T-cell (primary cell): Measurements from ENCODE around the gene CDK9. TPM values are rescaled to one million over a fixed set of nuclear protein-coding genes. Genes with fewer than 3 reads are reported as not detected.

Experiments
- ATAC-seq, 4 experiments: fragments of 200-7000 bp in 3 of 4; fragments of 150-1000 bp in 1 of 4; cut with Tn5 transposase; replicated peaks in 1 of 4; 1 replicate in 3 of 4; 2 replicates in 1 of 4; pipeline ENCODE4 v1.10.0; 2021; ENCODE audit warnings: moderate library complexity in 3 of 4, mild to moderate bottlenecking in 2 of 4, moderate number of reproducible peaks in 1 of 4
- CTCF ChIA-PET, 2 donors: fragments of 300-600 bp; sonication (Branson Sonifier 250); formaldehyde crosslinking; loops; one replicate each; lab custom pipeline; 2022; ENCODE audit warnings: antibody characterized with exemption in 2 of 2; lab: Charles Lee
- POLR2A ChIA-PET, 2 donors: fragments of 300-600 bp; sonication (Branson Sonifier 250); formaldehyde crosslinking; loops; one replicate each; lab custom pipeline; 2022; ENCODE audit warnings: antibody characterized with exemption in 2 of 2; lab: Charles Lee
- DNase-seq, 35 experiments: peaks; one replicate each; pipeline versions ENCODE4 v3.0.0 to v3.0.0-alpha.2; 2013 to 2023
- H3K27ac ChIP-seq: one replicate; pipeline ENCODE4 v1.5.1; 2013; ENCODE audit warnings: low read length
- H3K27me3 ChIP-seq, 2 experiments: replicated peaks in 1 of 2; 1 replicate in 1 of 2; 2 replicates in 1 of 2; pipeline versions ENCODE4 v1.6.1 to v1.7.0; 2013; ENCODE audit warnings: low read length in 1 of 2, mixed read lengths in 1 of 2; ENCODE audit not compliant: control insufficient read depth in 2 of 2, insufficient read depth in 2 of 2; ENCODE audit errors: extremely low read depth in 1 of 2
- H3K36me3 ChIP-seq, 2 donors: 1 replicate in 1 of 2; 2 replicates in 1 of 2; pipeline versions ENCODE4 v1.6.1 to v1.7.0; 2013; ENCODE audit warnings: low read length in 1 of 2; ENCODE audit not compliant: control insufficient read depth in 2 of 2, insufficient read depth in 1 of 2; ENCODE audit errors: extremely low read depth in 1 of 2
- H3K4me1 ChIP-seq, 2 experiments: 1 replicate in 1 of 2; 2 replicates in 1 of 2; pipeline versions ENCODE4 v1.6.1 to v1.7.0; 2013; ENCODE audit warnings: low read length in 2 of 2, mixed read lengths in 1 of 2; ENCODE audit not compliant: insufficient read depth in 2 of 2, control insufficient read depth in 1 of 2; ENCODE audit errors: extremely low read depth in 1 of 2
- H3K4me3 ChIP-seq, 2 donors: 1 replicate in 1 of 2; 2 replicates in 1 of 2; pipeline versions ENCODE4 v1.5.1 to v1.7.0; 2013; ENCODE audit warnings: mild to moderate bottlenecking in 2 of 2, low read length in 1 of 2, moderate library complexity in 1 of 2; ENCODE audit not compliant: control insufficient read depth in 1 of 2; ENCODE audit errors: extremely low read depth in 1 of 2
- H3K9me3 ChIP-seq: 2 replicates; pipeline ENCODE4 v1.7.0; 2013
- H3K27ac Mint-ChIP-seq, 2 donors: one replicate each; pipeline ENCODE4 v1.8.0; 2020 to 2021; ENCODE audit warnings: mild to moderate bottlenecking in 2 of 2, mixed read lengths in 2 of 2
- H3K27me3 Mint-ChIP-seq, 2 donors: one replicate each; pipeline ENCODE4 v1.8.0; 2021 to 2022; ENCODE audit warnings: mixed read lengths in 2 of 2
- H3K36me3 Mint-ChIP-seq: one replicate; pipeline ENCODE4 v1.8.0; 2021; ENCODE audit warnings: mixed read lengths
- H3K4me1 Mint-ChIP-seq, 3 donors: one replicate each; pipeline ENCODE4 v1.8.0; 2020 to 2022; ENCODE audit warnings: mixed read lengths in 3 of 3, mild to moderate bottlenecking in 1 of 3
- H3K4me3 Mint-ChIP-seq, 3 donors: one replicate each; pipeline ENCODE4 v1.8.0; 2020 to 2022; ENCODE audit warnings: mild to moderate bottlenecking in 3 of 3, mixed read lengths in 3 of 3, moderate library complexity in 3 of 3
- H3K9me3 Mint-ChIP-seq, 3 donors: one replicate each; pipeline ENCODE4 v1.8.0; 2020 to 2022; ENCODE audit warnings: mixed read lengths in 3 of 3
- WGBS: methylation state at CpG from one replicate; pipeline ENCODE4 v1.1.5; 2013; ENCODE audit warnings: missing lambda C conversion rate; ENCODE audit not compliant: insufficient coverage; 5-methylcytosine and 5-hydroxymethylcytosine counted together
- total RNA-seq, 35 experiments: library from RNA in 6 of 35; stranded (reverse) in 6 of 35; fragments of 120-200 nt in 1 of 35; gene quantifications; one replicate each; pipeline versions ENCODE4 v1.2.1 to v1.2.4 and lab custom pipeline; 2013 to 2026

The CDK9 gene
- total RNA-seq, 5 donors from 2014 or later (not counting 1 experiment from before 2014, with no cell fraction given) = 108 to 159 (median 147) TPM

GRCh38 chr9:127767410-127767809 is 18.4 kb upstream of the CDK9 start:
- Histone ChIP-seq H3K36me3 (peaks cover 9 to 62% of the 10 kb centered on the region in 2 donors), H3K27me3 (no peaks in the 10 kb centered on the region), H3K4me3 (peak overlapping the region; percentile 4 to 32), H3K9me3 (no peaks in the 10 kb centered on the region), H3K27ac (peak overlapping the region; percentile 58), H3K4me1 (peaks cover 50 to 79% of the 10 kb centered on the region in 2 experiments)
- 83% methylated on average over 1 of the region's 3 CpGs for WGBS
- no peak for ATAC-seq
- H3K9me3 Mint-ChIP-seq = no peaks in the 10 kb centered on the region
- H3K27ac Mint-ChIP-seq = peak overlapping the region; percentile 95
- peaks cover 89 to 94% (median 89%) of the 10 kb centered on the region in 3 donors for H3K4me1 Mint-ChIP-seq
- H3K4me3 Mint-ChIP-seq = peak overlapping the region; percentile 59 to 72 (median 60)
- no peaks in the 10 kb centered on the region for H3K27me3 Mint-ChIP-seq
- ChIA-PET POLR2A (interaction anchor here in 1 of 2 donors (0.6 kb wide), 1 partner anchor 161 kb away, joined by 5 read pairs; no protein-coding TSS in a partner anchor), CTCF (interaction anchor here in 1 of 2 donors (0.8 kb wide), 2 partner anchors 25 to 154 kb away, joined by 3 to 4 read pairs; no protein-coding TSS in a partner anchor)
- H3K36me3 Mint-ChIP-seq = peaks cover 35% of the 10 kb centered on the region
- peak in 2 of 35 experiments; percentile 25 to 53 for DNase-seq

GRCh38 chr9:127767909-127768331 is 17.9 kb upstream of the CDK9 start:
- Mint-ChIP-seq H3K27ac (peak overlapping the region; percentile 95), H3K4me3 (peak overlapping the region in 2 of 3 donors; percentile 35 to 72), H3K4me1 (peaks cover 84 to 91% (median 87%) of the 10 kb centered on the region in 3 donors), H3K9me3 (no peaks in the 10 kb centered on the region), H3K36me3 (peaks cover 31% of the 10 kb centered on the region), H3K27me3 (no peaks in the 10 kb centered on the region)
- peaks cover 52 to 83% of the 10 kb centered on the region in 2 experiments for H3K4me1 ChIP-seq
- no peaks in the 10 kb centered on the region for H3K9me3 ChIP-seq
- DNase-seq (no peak), ATAC-seq (no peak)
- ChIA-PET CTCF (interaction anchor here in 1 of 2 donors (0.6 kb wide), 1 partner anchor 11 kb away, joined by 3 read pairs; no protein-coding TSS in a partner anchor), POLR2A (no interaction called here)
- H3K27ac ChIP-seq = peak overlapping the region; percentile 58
- H3K27me3 ChIP-seq = no peaks in the 10 kb centered on the region
- 80% methylated on average over 8 of the region's 13 CpGs for WGBS
- peaks cover 9 to 62% of the 10 kb centered on the region in 2 donors for H3K36me3 ChIP-seq
- H3K4me3 ChIP-seq = peak overlapping the region in 1 of 2 donors; percentile 32

GRCh38 chr9:127768698-127769097 is 17.1 kb upstream of the CDK9 start:
- H3K9me3 Mint-ChIP-seq = no peaks in the 10 kb centered on the region
- ChIA-PET POLR2A (interaction anchor here in 1 of 2 donors (0.6 kb wide), 1 partner anchor 98 kb away, joined by 11 read pairs; no protein-coding TSS in a partner anchor), CTCF (interaction anchor here in 1 of 2 donors (1.4 kb wide), 1 partner anchor 17 kb away, joined by 5 read pairs; the partner anchor contains the start of gene CDK9)

GRCh38 chr9:127769101-127769500 is 16.7 kb upstream of the CDK9 start:
- peaks cover 29% of the 10 kb centered on the region for H3K36me3 Mint-ChIP-seq

More at GRCh38 chr9:127768698-127769097, 17.1 kb upstream of the CDK9 start:
- Mint-ChIP-seq H3K36me3 (peaks cover 26% of the 10 kb centered on the region), H3K27me3 (no peaks in the 10 kb centered on the region), H3K4me3 (peak overlapping the region; percentile 25 to 72 (median 35)), H3K4me1 (peaks cover 80 to 88% (median 83%) of the 10 kb centered on the region in 3 donors), H3K27ac (peak overlapping the region; percentile 95)
- Histone ChIP-seq H3K27me3 (no peaks in the 10 kb centered on the region), H3K4me1 (peaks cover 52 to 86% of the 10 kb centered on the region in 2 experiments), H3K9me3 (no peaks in the 10 kb centered on the region), H3K36me3 (peaks cover 9 to 65% of the 10 kb centered on the region in 2 donors), H3K27ac (peak overlapping the region; percentile 58), H3K4me3 (no peak overlapping the region)
- ATAC-seq (no peak), DNase-seq (no peak)
- 71% methylated on average over 8 of the region's 8 CpGs for WGBS

GRCh38 chr9:127769929-127770582 is 15.8 kb upstream of the CDK9 start:
- H3K27ac Mint-ChIP-seq = peak overlapping the region; percentile 95
- peaks cover 27% of the 10 kb centered on the region for H3K36me3 Mint-ChIP-seq
- ChIA-PET POLR2A (interaction anchor here in 1 of 2 donors (0.6 kb wide), 1 partner anchor 9 kb away, joined by 3 read pairs; no protein-coding TSS in a partner anchor), CTCF (interaction anchor here (0.6 to 2.6 kb wide), 7 partner anchors 15 to 255 kb away, joined by 3 to 22 read pairs (median 5); partner anchors contain the start of genes TOR2A (in 2 of the 2) and CDK9 (in 1 of the 2))
- Histone ChIP-seq H3K27me3 (no peaks in the 10 kb centered on the region), H3K36me3 (peaks cover 15 to 65% of the 10 kb centered on the region in 2 donors), H3K4me3 (peak overlapping the region; percentile 57 to 58), H3K4me1 (peaks cover 54 to 89% of the 10 kb centered on the region in 2 experiments), H3K9me3 (no peaks in the 10 kb centered on the region), H3K27ac (peak overlapping the region; percentile 95)
- peaks cover 80 to 86% (median 81%) of the 10 kb centered on the region in 3 donors for H3K4me1 Mint-ChIP-seq
- H3K27me3 Mint-ChIP-seq = no peaks in the 10 kb centered on the region
- ATAC-seq (no peak), DNase-seq (peak in 1 of 35 experiments; percentile 31)
- H3K9me3 Mint-ChIP-seq = no peaks in the 10 kb centered on the region
- H3K4me3 Mint-ChIP-seq = peak overlapping the region; percentile 86 to 89 (median 87)
- WGBS = 59% methylated on average over 2 of the region's 4 CpGs

More at GRCh38 chr9:127769101-127769500, 16.7 kb upstream of the CDK9 start:
- Histone ChIP-seq H3K4me1 (peaks cover 54 to 86% of the 10 kb centered on the region in 2 experiments), H3K36me3 (peaks cover 13 to 67% of the 10 kb centered on the region in 2 donors), H3K4me3 (no peak overlapping the region), H3K9me3 (no peaks in the 10 kb centered on the region), H3K27me3 (no peaks in the 10 kb centered on the region), H3K27ac (peak overlapping the region; percentile 58)
- no peaks in the 10 kb centered on the region for H3K9me3 Mint-ChIP-seq
- DNase-seq = no peak
- H3K4me1 Mint-ChIP-seq = peaks cover 80 to 88% (median 82%) of the 10 kb centered on the region in 3 donors
- ATAC-seq = no peak
- peak overlapping the region; percentile 13 to 72 (median 25) for H3K4me3 Mint-ChIP-seq
- CTCF ChIA-PET = interaction anchor here (1.0 to 1.4 kb wide), 2 partner anchors 15 to 16 kb away, joined by 3 to 5 read pairs; partner anchors contain the start of gene CDK9 (in 1 of the 2)
- POLR2A ChIA-PET = interaction anchor here (0.5 to 0.6 kb wide), 2 partner anchors 98 to 199 kb away, joined by 8 to 11 read pairs; no protein-coding TSS in a partner anchor
- H3K27me3 Mint-ChIP-seq = no peaks in the 10 kb centered on the region
- peak overlapping the region; percentile 95 for H3K27ac Mint-ChIP-seq
- WGBS = no CpG with 5 or more reads among the region's 5 CpGs

- H3K36me3 ChIP-seq = peaks cover 12 to 60% of the 10 kb centered on the region in 2 donors
- H3K27me3 ChIP-seq = no peaks in the 10 kb centered on the region
- Mint-ChIP-seq H3K4me1 (peaks cover 76 to 82% (median 77%) of the 10 kb centered on the region in 3 donors), H3K36me3 (peaks cover 22% of the 10 kb centered on the region), H3K4me3 (peak overlapping the region; percentile 86 to 89 (median 87)), H3K9me3 (no peaks in the 10 kb centered on the region), H3K27me3 (no peaks in the 10 kb centered on the region), H3K27ac (peak overlapping the region; percentile 95)
- peak overlapping the region; percentile 95 for H3K27ac ChIP-seq
- whole genome bisulfite sequencing = 58% methylated on average over 3 of the region's 3 CpGs
- H3K4me3 ChIP-seq = peak overlapping the region; percentile 57 to 58
- DNase-seq (no peak), ATAC-seq (no peak)
- CTCF ChIA-PET = interaction anchor here (0.6 to 2.8 kb wide), 6 partner anchors 15 to 215 kb away, joined by 3 to 31 read pairs (median 4); partner anchors contain the start of genes CDK9 (in 2 of the 2) and TOR2A (in 1 of the 2)
- peaks cover 54 to 90% of the 10 kb centered on the region in 2 experiments for H3K4me1 ChIP-seq
- no peaks in the 10 kb centered on the region for H3K9me3 ChIP-seq
- POLR2A ChIA-PET = interaction anchor here in 1 of 2 donors (0.5 kb wide), 2 partner anchors 39 to 85 kb away, joined by 4 to 6 read pairs; no protein-coding TSS in a partner anchor
Measured at GRCh38 chr9:127770583-127770904, 15.3 kb upstream of the CDK9 start.
